ENCODE results near the gene ACVRL1.

Gene ACVRL1

GRCh38 chr12:51907083-51907855, at the start of gene ACVRL1:
ACVRL1 (plus strand) TSS chr12:51907504; CDS start chr12:51912475, 4,971 bp downstream.
- no peak for DNase-seq

DNA sequence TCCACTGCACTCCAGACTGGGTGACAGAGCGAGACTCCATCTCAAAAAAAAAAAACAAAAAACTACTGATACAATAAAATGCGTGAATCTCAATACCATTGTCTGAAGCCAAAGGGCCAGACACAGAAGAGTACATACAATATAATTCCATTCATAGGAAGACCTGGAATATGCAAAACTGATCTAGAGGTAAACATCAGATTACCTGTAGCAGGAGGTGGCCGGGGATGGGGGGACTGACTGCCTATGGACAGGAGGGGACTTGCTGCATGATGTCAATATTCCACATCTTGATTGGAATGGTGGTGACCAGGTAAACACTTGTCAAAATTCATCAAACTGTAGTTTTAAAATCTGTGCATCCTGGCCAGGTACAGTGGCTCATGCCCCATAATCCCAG, 46.3 kb upstream of the ACVRL1 start:
- no peak for DNase-seq

DNA sequence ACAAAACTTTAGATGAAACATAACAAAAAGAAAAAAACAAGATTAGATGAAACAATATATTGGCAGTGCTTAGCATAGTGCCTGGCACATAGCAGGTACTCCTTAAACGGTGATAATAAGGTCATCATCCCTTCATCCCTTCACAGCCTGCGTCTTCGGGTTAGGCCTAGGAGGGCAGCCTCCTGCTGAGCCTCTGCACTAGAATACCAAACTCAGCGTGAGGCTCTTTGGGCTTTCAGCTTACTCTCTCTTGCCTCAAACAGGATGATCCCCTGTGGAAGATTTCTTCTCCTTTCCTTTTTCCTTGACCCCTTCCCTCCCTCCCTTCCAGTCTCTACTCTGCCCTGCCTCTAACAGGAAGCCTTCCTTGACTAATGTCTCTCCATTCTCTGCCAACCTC, 44.4 kb upstream of the ACVRL1 start:
- no peak for DNase-seq

- DNase-seq, result no peak
Measured at GRCh38 chr12:51863363-51863932, 43.9 kb upstream of the ACVRL1 start.

DNA sequence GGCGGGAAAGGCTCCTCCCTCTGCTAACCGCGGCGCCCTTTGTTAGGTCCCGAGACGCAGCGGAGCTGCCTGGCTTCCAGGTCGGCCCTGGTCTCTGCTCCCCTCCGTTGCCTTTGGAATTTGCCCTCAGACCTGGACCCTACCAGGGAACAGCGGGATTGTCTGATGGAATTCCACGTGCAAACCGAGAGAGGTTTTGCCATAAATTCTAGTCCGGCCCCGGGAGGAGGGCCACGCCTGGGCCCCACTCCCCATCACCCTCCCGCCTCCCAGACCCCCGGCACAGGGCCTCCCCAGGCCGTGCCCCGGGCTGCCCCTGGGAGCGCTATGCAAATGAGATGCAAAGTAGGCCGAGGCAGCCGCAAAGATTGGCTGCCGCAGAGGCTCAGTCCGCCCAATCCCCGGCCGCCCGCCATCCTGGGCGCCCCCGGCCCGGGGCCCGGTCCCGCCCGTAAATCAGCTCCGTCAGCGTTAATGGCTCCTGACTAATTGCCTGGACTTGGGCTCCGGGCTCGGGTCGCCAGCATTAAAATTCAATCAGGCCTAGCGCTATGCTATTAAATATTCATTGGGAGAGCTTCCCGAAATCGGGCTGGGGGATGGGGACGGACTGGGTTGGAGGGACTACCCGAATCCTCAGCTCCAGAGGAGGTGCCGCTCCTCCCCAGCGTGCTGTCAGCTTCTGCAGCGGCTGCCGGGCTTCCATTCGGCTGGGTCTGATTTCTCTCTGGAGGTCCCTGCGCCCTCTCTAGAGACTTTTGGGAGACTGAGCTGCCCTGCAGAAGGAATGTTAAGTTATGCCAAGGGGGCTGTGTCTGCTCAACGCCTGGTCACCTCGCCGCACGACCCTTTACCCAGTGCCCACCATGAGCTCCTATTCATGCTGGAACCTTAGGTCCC, 43.1 kb upstream of the ACVRL1 start:
- no peak for DNase-seq

DNA sequence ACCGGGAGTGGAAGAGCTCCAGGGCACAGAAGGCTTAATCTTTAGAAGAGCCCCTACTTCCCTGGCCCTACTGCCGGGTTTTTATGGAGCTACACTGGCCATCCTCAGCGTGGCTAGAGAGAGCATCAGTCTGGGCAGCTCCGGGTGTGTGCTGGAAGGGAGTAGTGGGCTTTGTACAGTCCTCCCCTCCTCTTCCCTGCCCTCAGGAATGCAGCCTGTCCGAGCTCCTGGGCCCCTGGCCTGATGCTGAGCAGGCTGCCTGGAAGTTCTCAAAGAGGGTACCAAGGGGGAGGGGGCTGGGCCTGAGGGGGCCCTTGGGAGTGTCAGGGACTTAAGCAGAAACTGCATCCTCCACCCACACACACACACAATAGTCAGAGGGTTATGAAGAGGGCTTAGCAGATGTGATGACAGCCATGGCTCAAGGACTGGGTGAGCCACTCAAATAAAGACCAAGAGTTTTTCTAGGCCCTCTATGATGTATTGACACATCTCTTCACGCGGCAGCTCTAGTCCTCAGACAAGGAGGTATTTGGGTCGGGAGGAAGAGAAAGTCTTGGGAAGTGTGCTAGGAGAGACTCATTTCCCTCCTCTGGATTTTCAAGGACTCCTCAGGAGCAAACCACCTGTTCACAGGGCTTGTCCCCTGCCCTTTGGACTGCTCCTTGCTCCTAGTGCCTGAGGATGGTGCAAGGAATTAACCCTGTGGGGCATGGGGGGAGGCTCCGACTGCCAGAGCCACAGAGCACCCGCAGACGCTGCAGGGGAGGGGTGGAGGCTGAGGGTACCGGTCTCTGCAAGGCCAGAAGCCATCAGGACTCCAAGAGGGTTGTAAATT, 42.3 kb upstream of the ACVRL1 start:
- DNase-seq, result no peak

DNA sequence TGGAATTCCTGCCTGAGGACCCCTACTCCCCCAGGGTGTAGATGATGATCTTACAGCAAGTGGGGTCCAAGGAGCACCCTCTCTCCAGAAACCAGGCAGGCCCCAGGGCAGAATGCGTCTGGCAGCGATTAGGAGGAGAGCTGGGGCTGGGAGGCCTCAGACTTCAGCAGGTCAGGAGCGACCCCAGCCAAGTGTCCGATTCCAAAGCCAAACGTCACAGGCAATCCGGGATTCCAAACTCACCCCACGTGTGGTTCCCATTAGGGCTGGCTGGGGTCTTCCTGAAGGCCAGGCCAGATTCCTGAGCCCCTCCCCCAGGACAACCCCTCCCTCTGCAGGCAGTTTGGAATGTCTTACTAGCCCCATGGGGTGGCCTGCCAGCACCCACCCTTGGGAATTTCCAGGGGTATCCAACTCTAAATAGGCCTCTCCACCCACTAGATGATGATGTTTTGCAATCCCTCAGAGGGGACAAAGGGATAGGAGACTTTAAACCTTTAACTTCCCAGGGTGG, 41.5 kb upstream of the ACVRL1 start:
- no peak for DNase-seq

DNA sequence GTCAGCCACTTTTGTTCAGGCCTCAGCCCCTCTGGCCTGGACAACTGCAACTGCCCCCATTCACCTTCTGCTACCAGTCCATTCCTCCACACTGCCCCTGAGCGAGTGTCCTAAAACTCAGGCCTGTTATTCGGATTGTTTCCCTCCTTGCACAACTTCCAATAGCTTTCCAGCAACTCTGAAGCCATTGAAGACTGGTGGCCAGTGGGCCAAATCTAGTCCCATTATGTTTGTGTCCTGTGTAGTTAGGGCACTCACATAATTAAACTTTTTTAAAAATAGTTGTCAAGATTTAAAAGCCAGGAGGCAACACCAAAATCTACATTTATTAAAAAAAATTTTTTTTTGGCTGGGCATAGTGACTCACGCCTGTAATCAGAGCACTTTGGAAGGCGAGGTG, 41.0 kb upstream of the ACVRL1 start:
- no peak for DNase-seq

DNA sequence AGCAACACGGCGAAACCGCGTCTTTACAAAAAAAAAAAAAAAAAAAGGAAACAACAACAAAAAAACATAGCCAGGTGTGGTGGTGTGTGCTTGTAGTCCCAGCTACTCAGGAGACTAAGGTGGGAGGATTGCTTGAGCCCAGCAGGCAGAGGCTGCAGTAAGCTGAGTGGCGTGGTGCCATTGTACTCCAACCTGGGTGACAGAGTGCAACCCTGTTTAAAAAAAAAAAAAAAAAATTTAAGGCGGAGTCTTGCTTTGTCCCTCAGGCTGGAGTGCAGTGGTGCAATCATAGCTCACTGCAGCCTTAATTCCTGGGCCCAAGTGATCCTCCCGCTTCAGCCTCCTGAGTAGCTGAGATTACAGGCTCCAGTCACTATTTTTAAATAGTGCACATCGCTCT, 40.5 kb upstream of the ACVRL1 start:
- DNase-seq, result no peak

- no peak for DNase-seq
Measured at GRCh38 chr12:51867371-51867770, 39.9 kb upstream of the ACVRL1 start.

DNA sequence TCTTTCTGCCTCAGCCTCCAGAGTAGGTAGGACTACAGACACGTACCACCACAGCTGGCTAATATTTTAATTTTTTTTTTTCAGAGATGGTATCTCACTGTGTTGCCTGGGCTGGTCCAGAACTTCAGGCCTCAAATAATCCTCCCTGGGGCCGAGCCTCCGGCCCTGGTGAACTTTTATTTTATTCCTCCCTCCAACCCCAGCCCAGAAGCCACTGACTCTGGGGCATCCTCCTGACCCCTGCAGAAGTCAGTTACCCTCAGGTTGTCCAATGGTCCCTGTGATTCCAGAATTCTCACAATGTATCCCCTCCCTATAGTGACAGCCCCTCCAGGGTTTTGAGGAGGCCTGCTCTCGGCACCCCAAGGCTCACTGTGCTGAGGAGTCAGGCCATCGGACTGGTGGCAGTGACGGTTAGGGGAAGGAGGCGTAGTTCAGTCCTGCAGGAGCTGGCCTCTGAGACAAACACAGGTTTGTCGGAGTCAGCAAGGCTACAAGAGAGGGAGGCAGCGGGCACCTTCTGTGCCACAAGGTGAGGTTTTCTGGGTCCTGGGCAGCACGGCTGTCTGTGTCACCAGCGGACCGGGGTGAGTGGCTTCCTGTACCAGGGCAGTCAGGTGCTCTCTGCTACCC, 39.4 kb upstream of the ACVRL1 start:
- DNase-seq, result no peak

- DNase-seq, result no peak
Measured at GRCh38 chr12:51868821-51869495, 38.3 kb upstream of the ACVRL1 start.

- no peak for DNase-seq
Measured at GRCh38 chr12:51869496-51869865, 37.8 kb upstream of the ACVRL1 start.

- DNase-seq, result no peak
Measured at GRCh38 chr12:51869931-51870330, 37.4 kb upstream of the ACVRL1 start.

DNA sequence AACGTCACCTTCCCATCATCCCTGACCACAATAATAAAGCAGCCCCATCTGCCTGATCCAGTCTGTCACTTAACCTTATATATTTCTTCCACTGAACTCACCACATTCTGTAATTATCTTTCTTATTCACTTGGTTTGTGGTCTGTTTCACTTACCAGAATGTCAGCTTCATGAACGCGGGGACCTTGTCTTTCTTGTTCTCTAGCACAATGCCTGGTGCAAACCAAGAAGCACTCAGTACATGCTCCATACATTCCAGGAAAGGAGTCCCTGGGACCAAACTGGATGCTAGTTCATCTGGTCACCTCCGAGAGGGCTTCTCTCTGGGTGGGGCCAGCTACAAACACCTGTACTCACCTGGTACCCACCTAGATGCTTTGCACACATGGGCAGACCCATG, 36.8 kb upstream of the ACVRL1 start:
- no peak for DNase-seq

- peak in 1 of 2 donors; percentile 28 for DNase-seq
Measured at GRCh38 chr12:51871126-51871525, 36.2 kb upstream of the ACVRL1 start.

GRCh38 chr12:51871918-51872688, 35.2 kb upstream of the ACVRL1 start:
- DNase-seq, result no peak

DNA sequence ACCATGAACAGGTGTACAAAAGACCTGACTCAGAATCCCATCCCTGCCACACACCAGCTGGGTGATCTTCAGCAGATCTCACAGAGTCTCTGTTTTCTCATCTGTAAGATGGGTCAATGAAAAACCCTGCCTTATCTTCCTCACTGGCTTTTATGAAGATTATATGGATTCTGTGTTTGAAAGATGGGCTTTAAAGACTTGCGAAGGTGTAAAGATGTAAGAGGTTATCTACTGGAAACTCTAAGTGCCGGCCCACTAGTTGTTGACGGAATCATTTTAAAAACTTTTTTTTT, 34.7 kb upstream of the ACVRL1 start:
- DNase-seq, result no peak

DNA sequence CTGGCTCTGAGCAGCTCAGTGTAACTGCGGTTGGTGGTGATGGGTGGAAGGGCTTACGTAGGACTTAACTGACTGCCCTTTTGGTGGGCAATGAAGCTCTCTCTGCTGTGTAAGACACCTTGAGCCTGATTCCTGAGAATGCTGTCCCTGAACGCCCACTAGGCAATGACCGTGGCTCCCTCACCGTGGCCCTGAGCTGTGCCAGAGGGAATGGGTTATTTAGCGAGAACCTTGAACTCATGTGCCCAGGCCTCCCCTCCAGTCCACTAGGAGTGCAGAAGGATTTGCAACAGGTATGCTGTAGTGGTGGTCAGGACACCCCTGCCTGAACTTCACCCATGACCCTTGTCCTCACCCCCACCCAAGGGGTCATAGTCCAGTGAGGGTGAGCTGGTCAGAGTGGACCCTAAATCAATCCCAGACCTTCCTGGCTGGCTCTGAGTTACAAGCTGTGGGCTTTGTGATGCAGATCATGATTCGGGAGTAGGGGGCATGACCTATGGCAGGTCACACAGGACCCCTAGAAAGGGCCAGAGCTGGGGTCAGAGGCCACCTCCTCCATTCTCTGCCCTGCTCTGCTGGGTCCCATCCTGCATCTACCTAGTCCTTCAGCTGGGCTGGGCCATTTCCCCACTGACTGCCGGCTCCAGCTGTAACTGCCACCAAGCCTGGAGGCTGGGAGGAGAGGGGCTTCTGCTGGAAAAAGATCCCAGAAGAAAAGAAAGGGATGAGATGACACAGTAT, 33.9 kb upstream of the ACVRL1 start:
- DNase-seq, result no peak

GRCh38 chr12:51874000-51874399, 33.3 kb upstream of the ACVRL1 start:
- DNase-seq, result no peak
